Keratinocyte (primary cell): ENCODE measurements around the gene SEC14L1. TPM values are rescaled to one million over a fixed set of nuclear protein-coding genes. Genes with fewer than 3 reads are reported as not detected.

Source experiments
- DNase-seq: peaks from one replicate; pipeline ENCODE4 v3.0.0-alpha.2; 2011; ENCODE audit warnings: low read depth, missing footprints, low spot score
- FAIRE-seq: peaks from 2 replicates; lab custom pipeline; 2011; peaks lifted over from hg19 to GRCh38; lab: Jason Lieb, UNC
- H2AFZ ChIP-seq: 2 replicates; pipeline ENCODE4 v1.6.0; 2012; ENCODE audit warnings: low read length, control low read depth, inconsistent platforms; ENCODE audit not compliant: control insufficient read depth
- H3K27ac ChIP-seq: 2 replicates; pipeline ENCODE4 v1.5.1; 2011; ENCODE audit warnings: low read length; ENCODE audit not compliant: control insufficient read depth, insufficient read depth
- H3K27me3 ChIP-seq: 3 replicates; pipeline ENCODE4 v1.6.0; 2011; ENCODE audit warnings: low read length; ENCODE audit not compliant: control insufficient read depth, insufficient read depth; ENCODE audit errors: extremely low read depth
- H3K36me3 ChIP-seq, 2 experiments: 2 replicates in 1 of 2; 3 replicates in 1 of 2; pipeline ENCODE4 v1.5.1; 2011; ENCODE audit warnings: low read length in 2 of 2, mild to moderate bottlenecking in 1 of 2; ENCODE audit not compliant: control insufficient read depth in 2 of 2, insufficient read depth in 2 of 2; ENCODE audit errors: extremely low read depth in 1 of 2
- H3K4me1 ChIP-seq: 3 replicates; pipeline ENCODE4 v1.5.1; 2011; ENCODE audit warnings: low read length; ENCODE audit not compliant: control insufficient read depth, insufficient read depth; ENCODE audit errors: extremely low read depth
- H3K4me2 ChIP-seq: 3 replicates; pipeline ENCODE4 v1.6.0; 2011; ENCODE audit warnings: low read depth, low read length; ENCODE audit not compliant: control insufficient read depth, insufficient read depth; ENCODE audit errors: extremely low read depth
- H3K4me3 ChIP-seq, 3 experiments: fragments of 200-600 bp in 1 of 3; sonication (generic) in 1 of 3; 2 replicates in 2 of 3; 3 replicates in 1 of 3; pipeline ENCODE4 v1.5.1; 2011 to 2016; ENCODE audit warnings: low read length in 3 of 3, mild to moderate bottlenecking in 3 of 3, control low read depth in 2 of 3, inconsistent platforms in 1 of 3, low read depth in 1 of 3, mixed read lengths in 1 of 3, mixed run types in 1 of 3, moderate library complexity in 1 of 3; ENCODE audit not compliant: control insufficient read depth in 2 of 3, insufficient read depth in 2 of 3; ENCODE audit errors: extremely low read depth in 1 of 3
- H3K79me2 ChIP-seq: 2 replicates; pipeline ENCODE4 v1.6.0; 2012; ENCODE audit warnings: low read length; ENCODE audit not compliant: control insufficient read depth, insufficient read depth
- H3K9ac ChIP-seq: 3 replicates; pipeline ENCODE4 v1.6.0; 2011; ENCODE audit warnings: low read length; ENCODE audit not compliant: control insufficient read depth, insufficient read depth; ENCODE audit errors: extremely low read depth
- H3K9me1 ChIP-seq: 3 replicates; pipeline ENCODE4 v1.6.0; 2011; ENCODE audit warnings: low read length; ENCODE audit not compliant: control insufficient read depth, insufficient read depth; ENCODE audit errors: extremely low read depth
- H3K9me3 ChIP-seq: 2 replicates; pipeline ENCODE4 v1.5.1; 2012; ENCODE audit warnings: low read depth, low read length; ENCODE audit not compliant: control insufficient read depth
- H4K20me1 ChIP-seq: 3 replicates; pipeline ENCODE4 v1.6.0; 2011; ENCODE audit warnings: low read length; ENCODE audit not compliant: control insufficient read depth, insufficient read depth; ENCODE audit errors: extremely low read depth
- CTCF ChIP-seq, 3 experiments: IDR thresholded peaks in 1 of 3; conservative IDR thresholded peaks in 1 of 3; optimal IDR thresholded peaks in 1 of 3; 2 replicates in 2 of 3; 3 replicates in 1 of 3; pipeline versions ENCODE3 to v1.5.1; 2011; ENCODE audit warnings: low read length in 3 of 3, mild to moderate bottlenecking in 3 of 3, moderate library complexity in 2 of 3, control low read depth in 1 of 3, inconsistent platforms in 1 of 3; ENCODE audit not compliant: insufficient read depth in 2 of 3; ENCODE audit errors: extremely low read depth in 1 of 3
- EZH2 ChIP-seq: IDR thresholded peaks from one replicate; pipeline ENCODE4 v1.6.1; 2012; ENCODE audit warnings: inconsistent platforms, mild to moderate bottlenecking, low read length, moderate library complexity
- dilution Hi-C: fragments of 300-500 bp; cut with MboI; formaldehyde crosslinking; loops from one replicate; pipeline ENCODE4 v1.7.0; 2020; ENCODE audit warnings: low sequenced_read_pairs; ENCODE audit not compliant: extremely low pct_ligation_motif_present
- polyA plus RNA-seq, 5 experiments: library from polyadenylated mRNA; depleted of rRNA in 3 of 5; stranded (reverse) in 3 of 5; stranded (forward) in 1 of 5; unstranded in 1 of 5; fragments of >200 nt; gene quantifications; 1 replicate in 1 of 5; 2 replicates in 3 of 5; 3 replicates in 1 of 5; pipeline versions ENCODE4 v1.2.1 to v1.2.3, GENCODE V29; 2011 to 2012; ENCODE audit warnings: missing spikeins in 2 of 5, low read depth in 1 of 5, low replicate concordance in 1 of 5

Gene SEC14L1
- polyA plus RNA-seq, 1 donor (not counting 4 experiments of a cell fraction or from before 2014, with no cell fraction given), result 35.6 TPM

- no peak overlapping the region for H3K27ac ChIP-seq
- H3K4me3 ChIP-seq, result no peak overlapping the region
- no peaks in the 10 kb centered on the region for H3K9me1 ChIP-seq
- no peak for FAIRE-seq
- no peak for DNase-seq
- H3K4me2 ChIP-seq, result no peak overlapping the region
- no peaks in the 10 kb centered on the region for H3K9me3 ChIP-seq
- H3K27me3 ChIP-seq, result no peaks in the 10 kb centered on the region
- dilution Hi-C loops, result no loop called here
- H2AFZ ChIP-seq, result no peak overlapping the region
- no peaks in the 10 kb centered on the region for H4K20me1 ChIP-seq
- no peaks in the 10 kb centered on the region for H3K79me2 ChIP-seq
- H3K4me1 ChIP-seq, result peaks cover 51% of the 10 kb centered on the region
- no peaks in the 10 kb centered on the region for H3K36me3 ChIP-seq
- H3K9ac ChIP-seq, result no peak overlapping the region
- TF ChIP-seq EZH2, result no peak
Observed at GRCh38 chr17:77130525-77130924, 10.2 kb upstream of the SEC14L1 start.

GRCh38 chr17:77131904-77132303 is 8.9 kb upstream of the SEC14L1 start:
- Histone ChIP-seq H3K36me3 (no peaks in the 10 kb centered on the region), H2AFZ (no peak overlapping the region), H4K20me1 (no peaks in the 10 kb centered on the region), H3K4me2 (peak overlapping the region; percentile 79), H3K9ac (peak overlapping the region; percentile 70), H3K27me3 (no peaks in the 10 kb centered on the region), H3K27ac (peak overlapping the region; percentile 92), H3K9me3 (peaks cover 4% of the 10 kb centered on the region), H3K4me3 (no peak overlapping the region), H3K79me2 (no peaks in the 10 kb centered on the region), H3K9me1 (no peaks in the 10 kb centered on the region), H3K4me1 (peaks cover 39% of the 10 kb centered on the region)
- dilution Hi-C loops, result no loop called here
- FAIRE-seq (peak; percentile 57), DNase-seq (no peak)
- no peak for TF ChIP-seq CTCF (optimal IDR thresholded peaks at IDR 0.05 in 1 of 3, IDR thresholded peaks at IDR 0.05 in 1 of 3, conservative IDR thresholded peaks at IDR 0.05 in 1 of 3; ENCODE audit: extremely low read depth in 1 of 3, insufficient read depth in 2 of 3, low read length in 3 of 3)
- no peak for TF ChIP-seq EZH2
